ENCODE measurements around the gene ARL11.
A peak's percentile ranks its signal among the peaks of the same experiment; 100 is the strongest.

The ARL11 gene

GRCh38 chr13:49615836-49616675, 12.3 kb upstream of the ARL11 start:
- no peak for DNase-seq (ENCODE audit: low spot score)

GRCh38 chr13:49616676-49617065, 11.6 kb upstream of the ARL11 start:
- no peak for DNase-seq (ENCODE audit: low spot score)

GRCh38 chr13:49620170-49620621, 8.1 kb upstream of the ARL11 start:
- no peak for DNase-seq (ENCODE audit: low spot score)

- DNase-seq (ENCODE audit: low spot score): no peak
These were observed 5.9 kb upstream of the ARL11 start for GRCh38 chr13:49622174-49622946.

GRCh38 chr13:49624229-49624628, 4.1 kb upstream of the ARL11 start:
- no peak for DNase-seq (ENCODE audit: low spot score)

- DNase-seq (ENCODE audit: low spot score): no peak
These were observed 2.8 kb upstream of the ARL11 start for GRCh38 chr13:49625392-49626079.

GRCh38 chr13:49629196-49629938, 1.1 kb downstream of the ARL11 start:
- DNase-seq (ENCODE audit: low spot score): no peak

GRCh38 chr13:49629947-49630346, 1.6 kb downstream of the ARL11 start:
- no peak for DNase-seq (ENCODE audit: low spot score)

- no peak for DNase-seq (ENCODE audit: low spot score)
These were observed 2.3 kb downstream of the ARL11 start for GRCh38 chr13:49630580-49630979.

GRCh38 chr13:49632156-49632555, 3.8 kb downstream of the ARL11 start:
- DNase-seq (ENCODE audit: low spot score): no peak

- no peak for DNase-seq (ENCODE audit: low spot score)
These were observed 5.4 kb downstream of the ARL11 start for GRCh38 chr13:49633710-49634109.

- no peak for DNase-seq (ENCODE audit: low spot score)
These were observed 7.5 kb downstream of the ARL11 start for GRCh38 chr13:49635599-49636433.

GRCh38 chr13:49636705-49637104, 8.4 kb downstream of the ARL11 start:
- no peak for DNase-seq (ENCODE audit: low spot score)

- DNase-seq (ENCODE audit: low spot score): no peak
These were observed 9.9 kb downstream of the ARL11 start for GRCh38 chr13:49638030-49638743.

- DNase-seq (ENCODE audit: low spot score): no peak
These were observed 10.4 kb downstream of the ARL11 start for GRCh38 chr13:49638744-49639072.

- DNase-seq (ENCODE audit: low spot score): peak; percentile 16
These were observed 13.5 kb downstream of the ARL11 start for GRCh38 chr13:49641801-49642291.

- DNase-seq (ENCODE audit: low spot score): no peak
These were observed 14.8 kb downstream of the ARL11 start for GRCh38 chr13:49643035-49643646.

GRCh38 chr13:49645451-49645850, 17.1 kb downstream of the ARL11 start:
- no peak for DNase-seq (ENCODE audit: low spot score)

- no peak for DNase-seq (ENCODE audit: low spot score)
These were observed 18.4 kb downstream of the ARL11 start for GRCh38 chr13:49646688-49647087.
